ENCODE measurements around the gene HBD. TPM values are rescaled to one million over a fixed set of nuclear protein-coding genes. Genes with fewer than 3 reads are reported as not detected.
A peak's percentile ranks its signal among the peaks of the same experiment; 100 is the strongest.

Gene HBD
- total and polyA plus RNA-seq, 9 of the 15 experiments (the other 6 are each of a cell fraction or from before 2014, with no cell fraction given): 11.8 to 169 (median 36.0) TPM

DNA sequence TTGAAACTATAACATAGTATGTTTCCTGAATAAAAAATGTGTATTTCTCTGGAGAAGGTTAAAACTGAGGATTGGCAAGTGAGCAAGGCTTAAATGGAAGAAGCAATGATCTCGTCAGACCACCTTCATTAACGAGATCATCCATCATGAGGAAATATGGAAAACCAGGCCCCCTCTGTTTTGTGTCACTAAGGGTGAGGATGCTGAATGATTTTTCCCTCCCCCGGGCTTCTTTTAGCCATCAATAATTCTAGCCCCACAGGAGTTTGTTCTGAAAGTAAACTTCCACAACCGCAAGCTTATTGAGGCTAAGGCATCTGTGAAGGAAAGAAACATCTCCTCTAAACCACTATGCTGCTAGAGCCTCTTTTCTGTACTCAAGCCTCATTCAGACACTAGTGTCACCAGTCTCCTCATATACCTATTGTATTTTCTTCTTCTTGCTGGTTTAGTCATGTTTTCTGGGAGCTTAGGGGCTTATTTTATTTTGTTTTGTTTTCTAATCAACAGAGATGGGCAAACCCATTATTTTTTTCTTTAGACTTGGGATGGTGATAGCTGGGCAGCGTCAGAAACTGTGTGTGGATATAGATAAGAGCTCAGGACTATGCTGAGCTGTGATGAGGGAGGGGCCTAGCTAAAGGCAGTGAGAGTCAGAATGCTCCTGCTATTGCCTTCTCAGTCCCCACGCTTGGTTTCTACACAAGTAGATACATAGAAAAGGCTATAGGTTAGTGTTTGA, 41.3 kb upstream of the HBD start (continued):
- TF ChIP-seq, protein P1, sequence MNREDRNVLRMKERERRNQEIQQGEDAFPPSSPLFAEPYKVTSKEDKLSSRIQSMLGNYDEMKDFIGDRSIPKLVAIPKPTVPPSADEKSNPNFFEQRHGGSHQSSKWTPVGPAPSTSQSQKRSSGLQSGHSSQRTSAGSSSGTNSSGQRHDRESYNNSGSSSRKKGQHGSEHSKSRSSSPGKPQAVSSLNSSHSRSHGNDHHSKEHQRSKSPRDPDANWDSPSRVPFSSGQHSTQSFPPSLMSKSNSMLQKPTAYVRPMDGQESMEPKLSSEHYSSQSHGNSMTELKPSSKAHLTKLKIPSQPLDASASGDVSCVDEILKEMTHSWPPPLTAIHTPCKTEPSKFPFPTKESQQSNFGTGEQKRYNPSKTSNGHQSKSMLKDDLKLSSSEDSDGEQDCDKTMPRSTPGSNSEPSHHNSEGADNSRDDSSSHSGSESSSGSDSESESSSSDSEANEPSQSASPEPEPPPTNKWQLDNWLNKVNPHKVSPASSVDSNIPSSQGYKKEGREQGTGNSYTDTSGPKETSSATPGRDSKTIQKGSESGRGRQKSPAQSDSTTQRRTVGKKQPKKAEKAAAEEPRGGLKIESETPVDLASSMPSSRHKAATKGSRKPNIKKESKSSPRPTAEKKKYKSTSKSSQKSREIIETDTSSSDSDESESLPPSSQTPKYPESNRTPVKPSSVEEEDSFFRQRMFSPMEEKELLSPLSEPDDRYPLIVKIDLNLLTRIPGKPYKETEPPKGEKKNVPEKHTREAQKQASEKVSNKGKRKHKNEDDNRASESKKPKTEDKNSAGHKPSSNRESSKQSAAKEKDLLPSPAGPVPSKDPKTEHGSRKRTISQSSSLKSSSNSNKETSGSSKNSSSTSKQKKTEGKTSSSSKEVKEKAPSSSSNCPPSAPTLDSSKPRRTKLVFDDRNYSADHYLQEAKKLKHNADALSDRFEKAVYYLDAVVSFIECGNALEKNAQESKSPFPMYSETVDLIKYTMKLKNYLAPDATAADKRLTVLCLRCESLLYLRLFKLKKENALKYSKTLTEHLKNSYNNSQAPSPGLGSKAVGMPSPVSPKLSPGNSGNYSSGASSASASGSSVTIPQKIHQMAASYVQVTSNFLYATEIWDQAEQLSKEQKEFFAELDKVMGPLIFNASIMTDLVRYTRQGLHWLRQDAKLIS (CRISPR knock-in tag; IDR thresholded peaks at IDR 0.05): no peak
- TF ChIP-seq ZNF174 (CRISPR knock-in tag; IDR thresholded peaks at IDR 0.05) (no peak), HDAC2 (IDR thresholded peaks at IDR 0.05) (peak; percentile 83), EGR1 (conservative IDR thresholded peaks at IDR 0.05) (no peak), POLR2A (conservative IDR thresholded peaks at IDR 0.05) (no peak; the same call in 1 of the 2 replicates), HNRNPH1 (optimal IDR thresholded peaks at IDR 0.05; ENCODE audit: low read depth, low read length) (no peak), TFAM (CRISPR knock-in tag; conservative IDR thresholded peaks at IDR 0.05) (no peak), HMG20A (CRISPR knock-in tag; conservative IDR thresholded peaks at IDR 0.05) (no peak), POLR3A (IDR thresholded peaks at IDR 0.05; ENCODE audit: borderline replicate concordance, extremely low read depth, insufficient read depth, insufficient read length) (no peak), ZNF232 (CRISPR knock-in tag; IDR thresholded peaks at IDR 0.05) (no peak), ATF7 (IDR thresholded peaks at IDR 0.05) (0 out of 2 replicates have a peak, but pooled peaks have one; percentile 58), MTA1 (IDR thresholded peaks at IDR 0.05; ENCODE audit: borderline replicate concordance) (peak; percentile 50), CXXC5 (CRISPR knock-in tag; IDR thresholded peaks at IDR 0.05) (peak; percentile 77), ZNF592 (IDR thresholded peaks at IDR 0.05) (peak; percentile 89), CHCHD3 (CRISPR knock-in tag; IDR thresholded peaks at IDR 0.05) (no peak)
- TF ChIP-seq, protein P2, sequence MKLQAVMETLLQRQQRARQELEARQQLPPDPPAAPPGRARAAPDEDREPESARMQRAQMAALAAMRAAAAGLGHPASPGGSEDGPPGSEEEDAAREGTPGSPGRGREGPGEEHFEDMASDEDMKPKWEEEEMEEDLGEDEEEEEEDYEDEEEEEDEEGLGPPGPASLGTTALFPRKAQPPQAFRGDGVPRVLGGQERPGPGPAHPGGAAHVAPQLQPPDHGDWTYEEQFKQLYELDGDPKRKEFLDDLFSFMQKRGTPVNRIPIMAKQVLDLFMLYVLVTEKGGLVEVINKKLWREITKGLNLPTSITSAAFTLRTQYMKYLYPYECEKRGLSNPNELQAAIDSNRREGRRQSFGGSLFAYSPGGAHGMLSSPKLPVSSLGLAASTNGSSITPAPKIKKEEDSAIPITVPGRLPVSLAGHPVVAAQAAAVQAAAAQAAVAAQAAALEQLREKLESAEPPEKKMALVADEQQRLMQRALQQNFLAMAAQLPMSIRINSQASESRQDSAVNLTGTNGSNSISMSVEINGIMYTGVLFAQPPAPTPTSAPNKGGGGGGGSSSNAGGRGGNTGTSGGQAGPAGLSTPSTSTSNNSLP (IDR thresholded peaks at IDR 0.05; ENCODE audit: borderline replicate concordance, low read depth, low read length): peak; percentile 86; the same call in 1 of the 2 replicates
- TF ChIP-seq, protein P3, sequence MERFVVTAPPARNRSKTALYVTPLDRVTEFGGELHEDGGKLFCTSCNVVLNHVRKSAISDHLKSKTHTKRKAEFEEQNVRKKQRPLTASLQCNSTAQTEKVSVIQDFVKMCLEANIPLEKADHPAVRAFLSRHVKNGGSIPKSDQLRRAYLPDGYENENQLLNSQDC (CRISPR knock-in tag; IDR thresholded peaks at IDR 0.05): no peak

Measured in K562 (cell line).